ENCODE results near the gene KRTAP12-3.
"Not testable (repeated sequence)": the region's sequence is repeated elsewhere in the genome, so short reads cannot be mapped to it uniquely, and the experiment has no call there.

The KRTAP12-3 gene

DNA sequence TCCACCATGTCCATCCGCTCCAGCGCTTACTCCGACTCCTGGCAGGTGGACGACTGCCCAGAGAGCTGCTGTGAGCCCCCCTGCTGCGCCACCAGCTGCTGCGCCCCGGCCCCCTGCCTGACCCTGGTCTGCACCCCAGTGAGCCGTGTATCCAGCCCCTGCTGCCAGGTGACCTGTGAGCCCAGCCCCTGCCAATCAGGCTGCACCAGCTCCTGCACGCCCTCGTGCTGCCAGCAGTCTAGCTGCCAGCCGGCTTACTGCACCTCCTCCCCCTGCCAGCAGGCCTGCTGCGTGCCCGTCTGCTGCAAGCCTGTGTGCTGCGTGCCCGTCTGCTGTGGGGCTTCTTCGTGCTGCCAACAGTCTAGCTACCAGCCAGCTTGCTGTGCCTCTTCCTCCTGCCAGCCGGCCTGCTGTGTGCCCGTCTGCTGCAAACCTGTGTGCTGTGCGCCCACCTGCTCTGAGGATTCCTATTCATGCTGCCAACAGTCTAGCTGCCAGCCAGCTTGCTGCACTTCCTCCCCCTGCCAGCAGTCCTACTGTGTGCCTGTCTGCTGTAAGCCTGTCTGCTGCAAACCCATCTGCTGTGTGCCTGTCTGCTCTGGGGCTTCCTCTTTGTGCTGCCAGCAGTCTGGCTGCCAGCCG, 30.4 kb upstream of the KRTAP12-3 start:
- DNase-seq (ENCODE audit: low spot score), result not testable (repeated sequence)

- not testable (repeated sequence) for DNase-seq (ENCODE audit: low spot score)
These were observed 29.9 kb upstream of the KRTAP12-3 start for GRCh38 chr21:44627831-44628233.

- DNase-seq (ENCODE audit: low spot score), result no peak
These were observed 28.9 kb upstream of the KRTAP12-3 start for GRCh38 chr21:44628707-44629391.

DNA sequence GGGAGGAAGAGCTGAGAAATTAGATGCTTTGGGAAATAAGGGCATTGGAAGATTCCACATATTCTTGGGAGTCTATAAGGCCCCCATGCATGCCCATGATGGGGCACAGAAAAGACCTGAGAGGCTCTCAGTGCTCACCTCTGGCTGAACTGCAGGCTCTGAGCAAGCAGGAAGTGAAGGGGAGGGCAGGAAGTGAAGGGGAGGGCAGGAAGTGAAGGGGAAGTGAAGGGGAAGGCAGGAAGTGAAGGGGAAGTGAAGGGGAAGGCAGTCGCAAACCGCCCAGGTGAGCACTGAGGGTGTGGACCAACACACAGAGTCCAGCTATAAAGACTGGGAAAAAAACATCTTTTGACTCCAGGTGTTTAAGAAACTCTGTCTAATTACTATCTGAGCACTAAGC, 27.3 kb upstream of the KRTAP12-3 start:
- no peak for DNase-seq (ENCODE audit: low spot score)

DNA sequence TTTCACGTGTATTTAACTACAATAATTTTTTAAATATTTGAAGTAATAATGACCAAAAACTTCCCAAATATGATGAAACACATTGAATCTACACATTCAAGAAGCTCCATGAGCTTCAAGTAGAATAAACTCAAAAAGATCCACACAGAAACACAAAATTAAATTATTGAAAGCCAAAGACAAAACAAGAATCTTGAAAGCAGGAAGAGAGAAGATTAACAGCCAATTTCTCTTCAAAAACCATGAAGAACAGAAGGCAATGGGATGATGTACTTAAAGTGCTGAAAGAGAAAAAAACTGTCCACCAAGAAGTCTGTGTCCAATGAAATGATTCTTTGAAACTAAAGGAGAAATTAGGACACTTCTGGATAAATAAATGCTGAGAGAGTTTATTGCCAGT, 25.7 kb upstream of the KRTAP12-3 start:
- peak; percentile 16 for DNase-seq (ENCODE audit: low spot score)

- DNase-seq (ENCODE audit: low spot score), result no peak
These were observed 21.3 kb upstream of the KRTAP12-3 start for GRCh38 chr21:44636209-44637017.

- no peak for DNase-seq (ENCODE audit: low spot score)
These were observed 20.5 kb upstream of the KRTAP12-3 start, which contains the start of gene KRTAP10-10 for GRCh38 chr21:44637018-44637850. Gene KRTAP10-10, plus strand, starts transcription at chr21:44637356. Its CDS starts 62 bp downstream, at chr21:44637418.

GRCh38 chr21:44637851-44638348, 19.8 kb upstream of the KRTAP12-3 start:
- DNase-seq (ENCODE audit: low spot score), result not testable (repeated sequence)

DNA sequence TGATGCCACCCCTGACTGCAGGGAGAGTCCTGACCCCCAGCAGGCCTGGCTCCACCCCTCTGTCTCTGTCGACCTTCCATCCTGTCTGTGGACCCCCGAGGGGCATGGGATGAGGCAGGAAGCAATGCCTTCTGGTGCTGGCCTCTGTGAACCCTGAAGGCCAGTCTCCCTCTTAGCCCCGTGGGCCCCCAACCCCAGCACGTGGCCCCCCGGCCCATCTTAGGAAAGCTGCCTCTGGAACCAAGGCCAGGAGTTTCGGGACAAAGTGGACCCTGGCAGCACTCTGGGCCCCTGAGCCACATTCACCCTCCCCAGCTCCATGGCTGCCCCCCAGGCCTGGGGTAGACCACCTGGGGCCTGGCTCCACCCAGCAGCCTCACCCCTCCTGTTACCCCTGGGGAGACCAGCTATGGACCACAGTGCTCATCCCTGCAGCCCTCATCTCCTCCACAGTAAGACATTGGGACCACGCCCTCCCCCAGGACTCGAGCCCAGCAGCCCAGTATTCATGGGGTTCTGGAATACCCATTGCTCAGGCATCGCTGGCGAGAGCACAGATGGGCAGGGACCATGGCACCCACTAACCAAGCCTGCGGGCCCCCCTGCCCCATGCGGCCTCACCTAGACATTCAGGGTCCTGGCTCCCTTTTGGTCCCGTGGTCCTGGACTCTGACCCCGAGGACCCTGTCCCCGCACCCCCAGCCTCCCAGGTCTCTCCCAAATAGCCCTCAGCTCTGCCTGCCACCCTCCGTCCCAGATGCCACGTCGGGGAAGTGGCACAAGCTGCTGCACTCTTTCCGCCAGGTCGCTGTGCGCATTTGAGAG, 19.0 kb upstream of the KRTAP12-3 start:
- DNase-seq (ENCODE audit: low spot score), result not testable (repeated sequence)

GRCh38 chr21:44639331-44639655, 18.4 kb upstream of the KRTAP12-3 start:
- no peak for DNase-seq (ENCODE audit: low spot score)

DNA sequence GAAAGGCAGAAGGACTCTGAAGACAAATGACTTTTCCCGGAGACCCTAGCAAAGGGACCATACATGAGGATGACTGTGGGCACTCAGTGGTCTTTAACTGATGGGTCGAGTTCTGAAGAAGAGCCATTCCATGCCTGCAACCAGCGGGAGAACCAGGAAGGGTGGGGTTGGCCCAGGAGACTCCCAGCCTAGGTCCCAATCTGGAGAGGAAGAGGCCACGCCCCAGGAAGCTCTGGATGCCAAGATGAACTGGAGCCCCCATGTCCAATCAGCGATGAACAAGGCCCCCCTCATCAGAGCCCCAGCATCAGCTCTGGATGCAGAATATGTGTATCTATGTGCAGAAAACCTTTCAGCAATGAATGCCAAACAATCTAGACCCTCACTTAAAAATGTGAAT, 17.0 kb upstream of the KRTAP12-3 start:
- DNase-seq (ENCODE audit: low spot score), result no peak

- no peak for DNase-seq (ENCODE audit: low spot score)
These were observed 13.9 kb upstream of the KRTAP12-3 start for GRCh38 chr21:44643741-44644310.

GRCh38 chr21:44644878-44645277, 12.9 kb upstream of the KRTAP12-3 start:
- no peak for DNase-seq (ENCODE audit: low spot score)

- DNase-seq (ENCODE audit: low spot score), result not testable (repeated sequence)
These were observed 11.1 kb upstream of the KRTAP12-3 start, which contains the start of gene KRTAP10-11 for GRCh38 chr21:44646366-44647221. Gene KRTAP10-11, plus strand, starts transcription at chr21:44646414. Its CDS starts 45 bp downstream, at chr21:44646459.

GRCh38 chr21:44647222-44647552, 10.5 kb upstream of the KRTAP12-3 start:
- DNase-seq (ENCODE audit: low spot score), result no peak

DNA sequence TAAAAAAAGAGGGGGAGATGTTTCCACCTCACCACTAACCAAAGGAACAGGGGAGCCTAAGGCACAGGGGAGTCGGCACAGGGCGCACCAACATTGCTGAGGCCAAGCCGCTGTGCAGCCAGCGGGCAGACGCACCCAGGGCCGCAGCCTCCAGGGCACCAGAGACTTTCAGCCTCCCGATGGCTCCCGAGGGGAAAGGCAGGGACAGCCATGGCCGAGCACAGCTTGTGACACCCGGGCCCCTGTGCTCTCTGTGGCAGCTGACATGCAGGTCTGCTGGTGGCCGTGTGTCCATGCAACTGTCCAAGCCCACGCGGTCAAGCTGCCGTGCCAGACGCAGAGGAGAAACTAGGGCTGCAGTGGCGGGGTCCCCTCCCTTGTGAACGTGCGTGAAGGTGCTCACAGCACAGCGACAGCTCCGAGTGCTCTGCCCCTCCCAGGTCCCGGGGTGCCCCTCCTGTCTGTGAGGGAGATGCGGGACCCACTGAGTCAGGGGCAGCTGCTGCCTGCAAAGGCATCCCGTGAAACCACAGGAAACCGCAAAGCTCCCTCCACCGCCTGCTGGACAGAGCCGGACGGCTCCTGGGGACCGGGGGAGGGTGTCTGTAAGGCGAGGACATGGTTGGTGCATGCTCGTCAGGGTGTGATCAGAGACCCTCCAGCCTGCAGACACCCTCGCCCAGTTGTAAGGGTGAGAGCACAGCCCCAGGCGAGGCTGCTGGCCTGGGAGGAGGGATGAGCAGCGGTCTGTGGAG, 9.0 kb upstream of the KRTAP12-3 start:
- no peak for DNase-seq (ENCODE audit: low spot score)

DNA sequence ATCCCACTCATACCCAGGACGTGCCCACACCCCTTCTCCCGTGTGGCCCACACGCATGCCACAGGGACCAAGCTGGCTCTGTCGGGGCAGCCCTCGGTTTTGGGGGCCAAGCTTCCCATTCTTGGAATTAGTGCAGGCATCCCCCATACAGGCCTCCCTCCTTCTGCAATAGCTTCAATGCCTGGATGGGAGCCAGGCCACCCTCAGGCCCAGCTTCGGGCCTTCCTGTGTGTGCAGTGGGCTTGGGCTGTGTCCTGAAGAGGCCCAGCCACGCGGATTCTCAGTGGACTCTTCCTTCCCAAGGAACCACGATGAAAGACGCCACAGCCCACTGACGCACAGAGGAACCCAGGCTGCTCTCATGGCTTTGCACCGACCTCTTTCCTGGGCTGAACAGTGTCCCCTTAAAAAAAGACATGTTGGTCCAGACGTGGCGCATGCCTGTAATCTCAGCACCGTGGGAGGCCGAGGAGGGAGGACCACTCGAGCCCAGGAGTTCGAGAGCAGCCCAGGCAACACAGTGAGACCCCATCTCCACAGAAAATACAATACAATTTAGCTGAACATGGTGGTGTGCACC, 8.1 kb upstream of the KRTAP12-3 start:
- no peak for DNase-seq (ENCODE audit: low spot score)

- DNase-seq (ENCODE audit: low spot score), result no peak
These were observed 7.3 kb upstream of the KRTAP12-3 start for GRCh38 chr21:44650265-44650972.
